ENCODE results near the gene ELOVL2.

DNA sequence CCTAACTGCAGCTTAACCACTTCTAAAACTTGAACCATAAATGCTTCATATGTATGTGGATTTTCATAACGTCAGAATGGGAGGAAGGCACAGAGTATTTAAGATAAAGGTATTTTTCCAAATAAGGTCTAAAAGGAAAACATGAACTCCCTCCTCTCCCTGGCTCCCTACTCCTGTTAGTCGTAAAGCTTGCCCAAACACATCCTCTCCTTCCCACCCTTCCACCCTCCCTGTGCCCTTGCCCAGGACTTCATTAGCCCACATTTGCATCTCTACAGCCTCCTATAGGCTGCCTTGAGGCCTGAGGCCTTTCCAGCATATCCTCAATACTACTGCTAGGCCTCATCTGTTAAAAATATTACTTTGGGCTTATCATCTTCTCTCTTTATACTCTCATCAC, 32.4 kb upstream of the ELOVL2 start:
- TF ChIP-seq EZH2 (IDR thresholded peaks at IDR 0.05; ENCODE audit: low read length) (no peak), CTCF (optimal IDR thresholded peaks at IDR 0.05 in 1 of 3, IDR thresholded peaks at IDR 0.05 in 1 of 3, conservative IDR thresholded peaks at IDR 0.05 in 1 of 3; ENCODE audit: extremely low read depth in 1 of 3, insufficient read depth in 2 of 3, low read length in 3 of 3) (no peak)
